ENCODE results near the gene ERICH6. TPM values are rescaled to one million over a fixed set of nuclear protein-coding genes. Genes with fewer than 3 reads are reported as not detected.

Gene ERICH6
- total RNA-seq, 2 experiments from 2014 or later, result 0.38 to 0.81 TPM

DNA sequence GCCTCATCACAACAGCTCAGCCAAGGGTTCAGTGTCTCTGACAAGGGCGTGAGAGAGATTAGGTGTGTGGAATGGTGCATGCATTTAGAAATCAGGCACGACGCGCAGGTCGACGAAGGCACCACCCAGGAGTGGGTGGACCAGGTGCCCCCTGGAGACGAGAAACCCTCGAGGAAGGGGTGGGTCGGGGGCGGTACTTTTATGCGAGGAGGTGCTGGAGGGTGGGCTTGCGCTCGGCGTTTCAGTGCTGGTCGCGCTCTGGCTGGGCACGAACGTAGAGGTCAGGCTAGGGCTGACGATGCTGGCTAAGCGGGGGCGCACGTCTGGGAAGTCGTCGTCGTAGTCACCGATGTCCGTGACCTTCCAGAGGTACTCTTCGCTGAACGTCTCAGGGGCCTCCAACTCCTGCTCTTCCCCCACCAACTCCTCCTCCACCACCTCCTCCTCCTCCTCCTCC is 393 bp downstream of the ERICH6 start:
- DNase-seq, result peak; percentile 50

DNA sequence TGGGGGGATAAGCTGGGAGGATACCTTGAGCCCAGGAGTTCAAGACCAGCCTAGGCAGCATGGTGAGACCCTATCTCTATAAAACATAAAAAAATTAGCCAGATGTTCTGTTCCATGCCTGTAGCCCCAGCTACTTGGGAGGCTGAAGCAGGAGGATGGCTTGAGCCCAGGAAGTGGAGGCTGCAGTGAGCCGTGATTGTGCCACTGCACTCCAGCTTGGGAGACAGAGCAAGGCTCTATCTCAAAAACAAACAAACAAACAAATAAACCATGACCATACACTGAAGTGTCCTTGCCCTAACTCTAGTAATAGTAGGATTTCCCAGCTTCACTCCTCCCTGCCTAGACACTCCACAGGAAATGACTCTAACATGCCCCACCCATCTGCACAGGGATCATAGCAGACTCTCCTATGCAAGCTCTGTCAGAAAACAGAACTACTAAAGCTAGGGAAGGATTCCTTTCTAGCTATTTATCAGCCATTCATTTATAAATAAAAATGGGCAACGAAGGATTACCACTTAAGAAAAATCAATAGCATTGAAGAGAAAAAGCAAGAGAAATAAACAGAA is 4.6 kb downstream of the ERICH6 start:
- DNase-seq, result no peak
- Mint-ChIP-seq H3K9me3 (no peaks in the 10 kb centered on the region), H3K27me3 (peaks cover 10% of the 10 kb centered on the region), H3K4me1 (peaks cover 19% of the 10 kb centered on the region), H3K36me3 (ENCODE audit: low read depth) (no peaks in the 10 kb centered on the region), H3K27ac (no peak overlapping the region), H3K4me3 (no peak overlapping the region)
- POLR2A ChIA-PET, result no interaction called here
- CTCF ChIA-PET, result interaction anchor here (0.7 kb wide), 1 partner anchor 44 kb away, joined by 4 read pairs; no protein-coding TSS in a partner anchor

More for the DNA sequence above, 393 bp downstream of the ERICH6 start:
- H3K27me3 Mint-ChIP-seq, result peaks cover 6% of the 10 kb centered on the region
- H3K4me3 Mint-ChIP-seq, result peak overlapping the region; percentile 83
- peak overlapping the region; percentile 86 for H3K27ac Mint-ChIP-seq
- POLR2A ChIA-PET, result interaction anchor here (1.0 to 4.9 kb wide), 9 partner anchors 19 to 294 kb away, joined by 3 to 41 read pairs (median 6); partner anchors contain the start of genes EIF2A, SELENOT, SERP1 and SIAH2
- H3K36me3 Mint-ChIP-seq (ENCODE audit: low read depth), result peaks cover 12% of the 10 kb centered on the region
- CTCF ChIA-PET, result interaction anchor here (0.8 to 1.9 kb wide), 9 partner anchors 17 to 392 kb away, joined by 3 to 12 read pairs (median 3); partner anchors contain the start of genes SERP1 and SIAH2
- peaks cover 2% of the 10 kb centered on the region for H3K9me3 Mint-ChIP-seq
- H3K4me1 Mint-ChIP-seq, result peaks cover 29% of the 10 kb centered on the region

DNA sequence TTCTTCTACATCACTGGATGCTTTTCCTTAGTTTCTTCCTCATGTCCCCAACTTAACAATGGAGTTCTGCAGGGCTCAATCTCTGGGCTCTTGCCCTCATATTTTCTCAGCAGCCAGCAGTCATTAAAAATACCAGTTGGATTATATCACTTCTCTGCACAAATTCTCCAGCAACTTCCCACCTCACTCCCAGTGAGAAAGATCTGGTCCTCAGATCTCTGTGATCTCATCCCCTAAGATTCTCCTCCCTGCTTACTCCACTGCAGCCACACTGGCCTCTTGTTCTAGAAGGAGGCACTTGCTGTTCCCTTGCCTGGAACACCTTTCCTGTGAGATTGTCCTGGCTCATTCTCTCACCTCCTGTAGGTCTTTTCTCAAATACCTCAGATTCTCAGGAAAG is 6.1 kb downstream of the ERICH6 start:
- peaks cover 4% of the 10 kb centered on the region for H3K9me3 Mint-ChIP-seq
- peaks cover 10% of the 10 kb centered on the region for H3K27me3 Mint-ChIP-seq
- H3K4me1 Mint-ChIP-seq, result peaks cover 7% of the 10 kb centered on the region
- H3K36me3 Mint-ChIP-seq (ENCODE audit: low read depth), result no peaks in the 10 kb centered on the region
- no peak overlapping the region for H3K27ac Mint-ChIP-seq
- no peak for DNase-seq
- ChIA-PET CTCF (no interaction called here), POLR2A (no interaction called here)
- H3K4me3 Mint-ChIP-seq, result no peak overlapping the region

DNA sequence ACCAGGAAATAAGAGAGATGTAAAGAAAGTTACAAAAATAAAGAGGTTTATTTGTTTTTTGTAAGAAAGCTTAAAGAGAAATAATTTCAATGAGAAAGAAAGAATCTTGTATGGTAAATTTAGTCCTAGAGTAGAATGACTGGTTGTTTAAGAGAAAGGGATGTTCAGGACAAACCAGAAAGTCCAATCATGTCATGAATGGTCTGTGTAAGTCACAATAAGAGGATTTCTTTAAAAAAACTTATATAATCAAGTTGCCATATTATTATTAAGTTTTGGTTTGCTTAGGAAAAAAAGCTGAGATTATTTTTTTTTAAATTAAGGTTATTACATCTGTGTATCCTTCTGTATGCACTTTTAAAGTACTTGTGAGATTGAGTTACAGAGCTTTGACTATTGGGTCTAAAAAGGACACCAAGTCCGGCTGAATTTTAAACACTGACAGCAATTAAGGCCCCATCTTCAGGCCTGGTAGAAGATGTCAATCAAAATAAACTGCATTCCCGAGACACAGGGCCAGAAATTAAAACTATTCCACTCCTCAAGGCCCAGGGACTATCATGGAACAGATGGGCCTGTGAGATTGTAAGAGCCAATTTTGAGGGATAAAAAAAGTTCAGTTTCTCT is 12.2 kb downstream of the ERICH6 start:
- no peak for DNase-seq
- Mint-ChIP-seq H3K27ac (no peak overlapping the region), H3K4me1 (no peaks in the 10 kb centered on the region), H3K36me3 (ENCODE audit: low read depth) (peaks cover 3% of the 10 kb centered on the region), H3K27me3 (peaks cover 1% of the 10 kb centered on the region), H3K9me3 (peaks cover 10% of the 10 kb centered on the region), H3K4me3 (no peak overlapping the region)
- ChIA-PET CTCF (no interaction called here), POLR2A (no interaction called here)

DNA sequence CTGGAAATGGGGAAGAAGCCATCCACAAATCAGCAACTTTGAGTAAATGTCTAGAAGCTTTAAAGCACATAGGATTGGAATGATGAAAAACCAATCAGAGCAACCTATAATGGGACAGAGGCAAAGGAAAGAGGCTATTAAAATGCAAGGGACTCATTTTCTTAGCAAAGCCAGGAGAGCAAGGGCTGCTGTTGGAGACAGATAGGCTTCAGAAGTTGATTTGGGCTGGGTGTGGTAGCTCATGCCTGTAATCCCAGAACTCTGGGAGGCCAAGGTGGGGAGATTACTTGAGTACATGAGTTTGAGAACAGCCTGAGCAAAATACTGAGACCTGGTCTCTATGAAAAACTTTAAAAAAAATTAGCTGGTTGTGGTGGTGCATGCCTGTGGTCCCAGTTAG is 16.1 kb downstream of the ERICH6 start:
- no peak overlapping the region for H3K27ac Mint-ChIP-seq
- H3K4me3 Mint-ChIP-seq, result no peak overlapping the region
- peaks cover 2% of the 10 kb centered on the region for H3K4me1 Mint-ChIP-seq
- ChIA-PET POLR2A (interaction anchor here (1.2 kb wide), 1 partner anchor 49 kb away, joined by 3 read pairs; no protein-coding TSS in a partner anchor), CTCF (no interaction called here)
- H3K9me3 Mint-ChIP-seq, result peaks cover 5% of the 10 kb centered on the region
- peaks cover 3% of the 10 kb centered on the region for H3K36me3 Mint-ChIP-seq (ENCODE audit: low read depth)
- peaks cover 1% of the 10 kb centered on the region for H3K27me3 Mint-ChIP-seq
- DNase-seq, result no peak

DNA sequence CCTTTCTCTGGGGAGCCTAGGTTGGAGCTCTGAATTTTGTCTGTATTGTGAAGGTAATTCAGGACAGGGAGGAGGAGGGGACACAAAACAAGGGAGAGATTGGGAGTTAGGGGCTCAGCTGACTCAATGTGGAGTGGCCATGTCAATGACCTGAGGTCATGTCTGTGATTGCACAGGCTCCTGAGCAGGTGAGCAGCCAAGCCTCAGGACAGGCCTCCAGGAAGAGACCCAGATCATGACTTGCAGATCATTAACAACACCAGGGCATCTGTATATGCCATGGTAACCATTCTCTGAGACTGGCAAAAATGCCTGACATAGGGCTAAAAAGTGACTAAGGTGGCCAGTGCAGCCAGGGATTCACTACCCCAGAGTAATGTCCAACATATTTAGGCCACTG is 20.9 kb downstream of the ERICH6 start:
- Mint-ChIP-seq H3K4me1 (peaks cover 24% of the 10 kb centered on the region), H3K4me3 (no peak overlapping the region), H3K9me3 (peaks cover 2% of the 10 kb centered on the region), H3K27me3 (no peaks in the 10 kb centered on the region), H3K36me3 (ENCODE audit: low read depth) (peaks cover 3% of the 10 kb centered on the region), H3K27ac (no peak overlapping the region)
- ChIA-PET CTCF (no interaction called here), POLR2A (no interaction called here)
- no peak for DNase-seq

DNA sequence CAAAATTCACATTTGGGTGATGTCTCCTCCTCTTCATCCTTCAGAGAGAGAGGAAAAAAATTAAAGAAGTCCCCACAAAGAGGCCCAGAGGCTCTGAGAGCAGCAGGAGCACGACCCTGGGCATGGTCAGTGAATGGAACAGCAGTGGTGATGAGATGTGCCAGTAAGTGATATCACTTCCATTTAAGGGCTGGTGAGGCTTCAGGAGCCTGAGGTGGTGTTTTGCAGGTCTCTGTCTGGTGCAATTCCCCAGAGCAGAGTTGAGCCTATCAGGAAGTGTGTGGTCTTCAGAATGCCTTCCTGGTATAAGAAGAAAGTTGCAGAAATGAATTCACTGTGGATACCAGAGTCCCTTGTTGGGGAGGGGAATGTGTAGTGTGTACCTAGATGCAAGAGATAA is 21.4 kb downstream of the ERICH6 start:
- H3K27ac Mint-ChIP-seq, result no peak overlapping the region
- peaks cover 3% of the 10 kb centered on the region for H3K36me3 Mint-ChIP-seq (ENCODE audit: low read depth)
- DNase-seq, result no peak
- peaks cover 2% of the 10 kb centered on the region for H3K9me3 Mint-ChIP-seq
- ChIA-PET POLR2A (interaction anchor here (0.9 kb wide), 1 partner anchor 74 kb away, joined by 3 read pairs; no protein-coding TSS in a partner anchor), CTCF (no interaction called here)
- H3K4me1 Mint-ChIP-seq, result peaks cover 24% of the 10 kb centered on the region
- no peak overlapping the region for H3K4me3 Mint-ChIP-seq
- no peaks in the 10 kb centered on the region for H3K27me3 Mint-ChIP-seq

DNA sequence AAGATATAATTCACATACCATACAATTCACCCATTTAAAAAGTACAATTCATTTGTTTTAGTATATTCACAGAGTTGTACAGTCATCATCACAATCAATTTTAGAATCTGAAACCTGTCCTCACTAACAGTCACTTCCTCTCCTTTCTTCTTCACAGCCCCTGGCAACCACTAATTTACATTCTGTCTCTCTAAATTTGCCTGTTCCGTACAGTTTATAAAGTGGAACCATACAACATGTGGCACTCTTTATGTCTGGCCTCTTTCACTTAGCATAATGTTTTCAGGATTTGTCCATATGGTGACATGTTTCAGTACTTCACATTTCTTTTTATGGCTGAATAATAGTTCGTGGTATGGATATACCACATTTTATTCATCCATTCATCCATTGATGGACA is 22.7 kb downstream of the ERICH6 start:
- DNase-seq, result no peak
- H3K27ac Mint-ChIP-seq, result peak overlapping the region; percentile 1
- no peak overlapping the region for H3K4me3 Mint-ChIP-seq
- peaks cover 7% of the 10 kb centered on the region for H3K9me3 Mint-ChIP-seq
- peaks cover 24% of the 10 kb centered on the region for H3K4me1 Mint-ChIP-seq
- no peaks in the 10 kb centered on the region for H3K27me3 Mint-ChIP-seq
- peaks cover 7% of the 10 kb centered on the region for H3K36me3 Mint-ChIP-seq (ENCODE audit: low read depth)
- ChIA-PET POLR2A (interaction anchor here (0.9 to 2.1 kb wide), 5 partner anchors 46 to 82 kb away, joined by 3 to 9 read pairs (median 3); partner anchors contain the start of genes SELENOT and SIAH2), CTCF (interaction anchor here (0.9 to 1.6 kb wide), 4 partner anchors 23 to 80 kb away, joined by 3 to 5 read pairs (median 4); partner anchors contain the start of gene ERICH6)

DNA sequence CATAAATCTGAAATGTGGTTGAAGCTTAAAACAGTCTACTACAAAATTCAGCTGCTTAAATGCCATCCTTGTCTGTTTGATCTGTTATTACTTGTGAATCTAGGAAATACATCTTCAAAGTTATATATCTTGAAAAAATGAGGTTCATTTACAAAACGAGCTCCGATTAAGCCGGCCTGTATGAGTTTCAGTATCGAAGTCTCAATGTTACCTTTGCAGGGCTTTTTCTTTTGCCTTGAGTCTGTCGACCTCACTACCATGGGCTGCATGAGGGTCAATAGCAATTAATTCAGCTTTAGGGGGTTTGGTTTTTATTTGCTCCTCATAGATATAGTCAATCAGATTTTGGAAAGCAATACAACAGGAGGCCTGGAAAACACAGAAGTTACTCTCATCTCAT is 23.2 kb downstream of the ERICH6 start:
- H3K27me3 Mint-ChIP-seq, result peaks cover 4% of the 10 kb centered on the region
- H3K4me3 Mint-ChIP-seq, result no peak overlapping the region
- H3K36me3 Mint-ChIP-seq (ENCODE audit: low read depth), result peaks cover 12% of the 10 kb centered on the region
- DNase-seq, result no peak
- H3K9me3 Mint-ChIP-seq, result peaks cover 12% of the 10 kb centered on the region
- peaks cover 26% of the 10 kb centered on the region for H3K4me1 Mint-ChIP-seq
- H3K27ac Mint-ChIP-seq, result peak overlapping the region; percentile 4
- CTCF ChIA-PET, result interaction anchor here (0.9 to 1.6 kb wide), 4 partner anchors 24 to 81 kb away, joined by 3 to 5 read pairs (median 4); partner anchors contain the start of gene ERICH6
- POLR2A ChIA-PET, result interaction anchor here (1.0 to 2.1 kb wide), 6 partner anchors 45 to 83 kb away, joined by 3 to 9 read pairs (median 3); partner anchors contain the start of genes SELENOT and SIAH2

DNA sequence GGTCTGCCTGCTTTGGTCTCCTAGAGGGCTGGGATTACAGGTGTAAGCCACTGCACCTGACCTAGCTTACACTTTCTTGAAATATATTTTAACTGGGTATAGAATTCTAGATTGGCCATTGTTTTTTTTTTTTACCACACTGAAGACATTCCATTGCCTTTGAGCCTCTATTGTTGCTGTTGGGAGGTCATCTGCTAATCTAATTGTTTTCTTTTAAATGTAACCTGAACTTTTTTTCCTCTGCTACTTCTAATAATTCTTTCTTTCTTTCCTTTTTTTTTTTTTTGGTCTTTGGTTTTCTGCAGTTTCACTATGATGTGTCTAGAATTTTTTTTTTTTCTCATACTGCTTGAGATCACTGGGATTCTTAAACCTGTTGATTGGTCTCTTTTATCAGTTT is 28.1 kb downstream of the ERICH6 start:
- peaks cover 7% of the 10 kb centered on the region for H3K4me1 Mint-ChIP-seq
- ChIA-PET CTCF (no interaction called here), POLR2A (no interaction called here)
- no peak for DNase-seq
- H3K4me3 Mint-ChIP-seq, result no peak overlapping the region
- H3K36me3 Mint-ChIP-seq (ENCODE audit: low read depth), result peaks cover 14% of the 10 kb centered on the region
- peaks cover 14% of the 10 kb centered on the region for H3K9me3 Mint-ChIP-seq
- H3K27ac Mint-ChIP-seq, result no peak overlapping the region
- peaks cover 11% of the 10 kb centered on the region for H3K27me3 Mint-ChIP-seq

DNA sequence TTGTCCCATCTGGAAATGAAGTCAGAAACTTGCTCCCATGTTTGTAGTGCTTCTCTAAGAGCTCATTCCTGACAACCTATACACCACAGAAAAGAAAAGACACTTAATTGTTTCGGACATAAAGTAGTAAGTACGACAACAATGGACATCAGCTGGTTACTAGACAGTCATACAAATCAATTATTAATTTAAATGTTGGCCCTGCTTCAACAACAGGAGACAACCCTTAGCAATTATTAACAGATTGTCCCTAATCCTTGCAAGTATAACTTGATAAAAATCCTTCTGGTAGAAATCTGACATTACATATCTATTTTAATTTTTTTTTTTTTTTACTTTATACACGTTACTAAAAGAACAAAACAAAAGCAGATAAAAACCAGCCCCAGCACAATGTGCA is 29.8 kb downstream of the ERICH6 start:
- DNase-seq, result no peak
- Mint-ChIP-seq H3K36me3 (ENCODE audit: low read depth) (peaks cover 11% of the 10 kb centered on the region), H3K9me3 (peaks cover 12% of the 10 kb centered on the region), H3K4me1 (peaks cover 3% of the 10 kb centered on the region), H3K27me3 (peaks cover 12% of the 10 kb centered on the region), H3K4me3 (no peak overlapping the region), H3K27ac (no peak overlapping the region)
- ChIA-PET CTCF (no interaction called here), POLR2A (no interaction called here)

DNA sequence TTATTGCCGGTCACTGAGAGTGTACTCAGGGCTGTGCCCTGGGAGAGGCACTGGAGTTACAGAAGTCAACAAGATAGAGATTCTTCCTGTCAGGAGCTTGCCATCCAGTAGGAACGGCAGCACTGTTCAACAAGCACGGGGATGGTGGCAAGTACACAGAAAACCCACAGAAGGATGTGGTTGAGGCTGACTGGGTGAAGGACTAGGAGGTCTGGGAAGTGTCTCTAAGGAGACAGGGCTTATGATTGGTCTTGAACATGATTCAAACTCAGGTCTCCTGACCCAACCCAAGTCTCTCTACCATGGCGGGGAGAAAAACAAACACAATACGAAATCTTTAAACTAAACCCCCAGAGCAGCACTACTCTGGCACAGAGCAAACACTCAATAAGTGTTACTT is 37.6 kb downstream of the ERICH6 start:
- CTCF ChIA-PET, result no interaction called here
- Mint-ChIP-seq H3K27me3 (peaks cover 23% of the 10 kb centered on the region), H3K4me1 (peaks cover 27% of the 10 kb centered on the region), H3K36me3 (ENCODE audit: low read depth) (peaks cover 4% of the 10 kb centered on the region), H3K4me3 (no peak overlapping the region), H3K9me3 (no peaks in the 10 kb centered on the region), H3K27ac (peak overlapping the region; percentile 9)
- peak; percentile 59 for DNase-seq
- POLR2A ChIA-PET, result interaction anchor here (1.2 to 1.9 kb wide), 2 partner anchors 98 to 120 kb away, joined by 7 read pairs; partner anchors contain the start of genes EIF2A, SERP1 and SIAH2

DNA sequence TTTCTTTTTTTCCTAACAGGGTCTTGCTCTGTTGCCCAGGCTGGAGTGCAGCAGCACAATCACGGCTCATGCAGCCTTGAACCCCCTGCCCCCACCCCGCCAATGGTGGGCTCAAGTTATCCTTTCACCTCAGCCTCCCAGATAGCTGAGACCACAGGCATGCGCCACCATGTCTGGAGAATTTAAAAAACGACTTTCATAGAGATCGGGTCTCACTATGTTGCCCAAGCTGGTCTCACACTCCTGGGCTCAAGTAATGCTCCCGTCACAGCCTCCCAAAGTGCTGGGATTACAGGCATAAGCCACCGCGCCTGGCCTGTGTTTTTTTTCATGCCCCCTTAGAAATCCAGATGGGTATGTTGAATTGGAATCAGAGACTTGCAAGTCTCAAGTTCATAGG is 40.3 kb downstream of the ERICH6 start:
- Mint-ChIP-seq H3K36me3 (ENCODE audit: low read depth) (peaks cover 4% of the 10 kb centered on the region), H3K27ac (no peak overlapping the region), H3K4me1 (peaks cover 29% of the 10 kb centered on the region), H3K27me3 (peaks cover 22% of the 10 kb centered on the region), H3K4me3 (no peak overlapping the region), H3K9me3 (no peaks in the 10 kb centered on the region)
- CTCF ChIA-PET, result no interaction called here
- POLR2A ChIA-PET, result no interaction called here
- DNase-seq, result no peak
